Skeletal muscle satellite cell (primary cell): ENCODE results near the gene CD7.

ENCODE experiments used
- H3K27me3 ChIP-seq: 2 replicates; pipeline ENCODE4 v1.7.0; 2013; ENCODE audit warnings: low read length; ENCODE audit not compliant: control insufficient read depth, insufficient read depth
- H3K36me3 ChIP-seq: 2 replicates; pipeline ENCODE4 v1.7.0; 2013; ENCODE audit warnings: mild to moderate bottlenecking, control low read depth, low read length; ENCODE audit not compliant: insufficient read depth
- H3K4me1 ChIP-seq: 2 replicates; pipeline ENCODE4 v1.7.0; 2013; ENCODE audit warnings: low read length; ENCODE audit not compliant: control insufficient read depth, insufficient read depth
- H3K4me2 ChIP-seq: 2 replicates; pipeline ENCODE4 v1.7.0; 2013; ENCODE audit warnings: mild to moderate bottlenecking, low read length
- H3K4me3 ChIP-seq: 2 replicates; pipeline ENCODE4 v1.7.0; 2013; ENCODE audit warnings: low read length
- H3K9ac ChIP-seq: 2 replicates; pipeline ENCODE4 v1.7.0; 2013; ENCODE audit warnings: mild to moderate bottlenecking, low read depth, low read length, moderate library complexity
- H3K9me3 ChIP-seq: replicated peaks from 2 replicates; pipeline ENCODE4 v1.7.0; 2013; ENCODE audit warnings: mild to moderate bottlenecking, control low read depth, low read length

CD7 gene

DNA sequence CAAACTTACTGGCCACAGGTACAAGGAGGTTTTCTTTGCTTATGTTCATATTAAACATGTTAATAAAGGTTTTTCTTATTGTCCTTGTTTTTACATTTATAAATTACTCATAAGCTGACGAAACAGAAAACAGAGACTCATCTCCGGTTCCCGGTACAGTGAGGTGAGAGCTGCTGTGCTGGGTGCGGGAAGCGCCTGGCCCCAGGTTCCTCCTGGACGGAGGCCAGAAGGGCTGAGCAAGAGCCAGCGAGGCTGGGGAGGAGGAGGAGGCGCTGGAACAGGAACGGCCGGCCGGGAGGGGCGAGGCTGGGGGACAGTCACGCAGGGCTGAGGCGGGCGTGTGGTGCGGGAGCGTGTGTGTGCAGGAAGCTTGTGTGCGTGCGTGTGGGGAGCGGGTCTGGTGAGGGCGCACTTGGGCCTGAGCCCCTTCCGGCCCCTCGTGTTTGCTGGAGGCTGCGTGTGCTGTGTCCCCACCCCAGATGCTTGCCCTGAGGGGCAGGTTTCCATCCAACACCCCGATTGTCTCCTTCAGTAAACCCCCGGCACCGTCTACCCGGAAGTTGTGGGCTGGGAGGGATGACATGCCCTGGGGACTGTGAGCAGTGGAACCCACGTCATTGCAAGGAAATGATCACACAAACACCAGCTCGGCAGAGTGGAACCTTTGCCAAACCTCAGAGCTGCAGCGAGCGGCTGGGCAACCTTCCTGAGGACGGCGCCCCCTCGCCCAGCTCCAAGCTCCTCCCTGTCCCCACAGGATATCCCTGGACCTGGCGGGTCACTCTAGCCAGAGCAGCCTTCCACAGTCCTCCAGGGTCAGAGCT, 19.5 kb downstream of the CD7 start:
- no peaks in the 10 kb centered on the region for H3K27me3 ChIP-seq
- H3K4me2 ChIP-seq, result peak overlapping the region; percentile 87
- no peaks in the 10 kb centered on the region for H3K9me3 ChIP-seq
- no peaks in the 10 kb centered on the region for H3K36me3 ChIP-seq
- peaks cover 57% of the 10 kb centered on the region for H3K4me1 ChIP-seq
- H3K4me3 ChIP-seq, result peak overlapping the region; percentile 67
- H3K9ac ChIP-seq, result peak overlapping the region; percentile 82

DNA sequence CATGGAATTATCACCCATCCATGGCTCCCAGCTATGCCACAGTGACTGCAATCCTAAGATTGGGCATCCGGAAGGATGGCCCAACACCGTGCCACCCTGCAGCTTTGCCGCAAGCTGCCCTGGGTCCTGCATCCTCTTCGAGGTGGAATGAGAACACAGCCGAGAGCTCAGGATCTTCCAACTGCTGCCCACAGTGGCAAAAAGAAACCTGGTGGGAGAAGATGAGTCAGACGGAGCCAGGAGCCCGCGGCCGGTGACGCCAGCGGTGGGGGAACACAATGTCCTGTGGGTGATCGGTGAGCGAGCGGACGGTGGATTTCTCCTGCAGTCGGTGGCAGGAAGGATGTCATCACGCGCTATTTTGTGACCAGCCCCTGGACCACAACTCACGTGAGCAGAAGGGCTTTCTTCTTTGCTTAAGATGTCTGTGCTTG, 20.1 kb downstream of the CD7 start:
- peaks cover 59% of the 10 kb centered on the region for H3K4me1 ChIP-seq
- H3K9me3 ChIP-seq, result no peaks in the 10 kb centered on the region
- no peaks in the 10 kb centered on the region for H3K27me3 ChIP-seq
- H3K4me2 ChIP-seq, result peak overlapping the region; percentile 87
- H3K9ac ChIP-seq, result peak overlapping the region; percentile 82
- no peaks in the 10 kb centered on the region for H3K36me3 ChIP-seq
- H3K4me3 ChIP-seq, result peak overlapping the region; percentile 67

DNA sequence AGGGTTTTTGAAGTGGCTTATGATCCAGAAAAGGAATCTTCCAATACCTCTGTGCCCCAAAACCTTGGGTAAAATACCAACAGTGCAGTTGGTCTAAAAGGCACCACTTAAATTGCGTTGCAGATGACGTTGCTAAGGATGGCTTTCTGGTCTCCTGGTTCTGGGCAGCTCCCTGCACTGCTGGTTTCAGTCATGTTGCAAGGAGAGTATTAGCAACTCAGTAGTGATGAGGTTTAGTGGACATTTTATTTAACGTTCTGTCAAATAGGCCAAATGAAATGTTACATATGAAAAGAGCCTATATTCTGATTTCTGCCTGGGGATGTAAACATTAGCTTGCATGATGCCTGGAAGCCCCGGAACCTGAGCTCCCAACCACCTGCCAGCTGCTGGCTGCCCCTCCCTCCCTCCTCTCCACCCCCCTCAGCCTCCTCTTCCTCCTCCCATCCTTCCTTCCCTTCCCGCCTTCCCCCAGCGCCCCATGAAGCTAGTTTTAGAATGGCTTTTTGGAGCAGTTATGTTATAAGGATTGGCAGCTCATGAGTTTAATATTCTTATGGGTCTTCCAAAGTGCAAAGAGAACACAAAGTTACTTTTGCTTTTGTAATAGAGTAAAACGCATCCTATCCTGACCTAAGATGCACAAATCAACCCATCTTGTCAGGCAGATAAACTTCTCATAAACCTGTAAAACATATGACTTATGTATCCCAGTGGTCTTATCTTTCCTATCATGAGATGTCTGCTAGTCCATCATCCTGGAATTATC, 20.7 kb downstream of the CD7 start:
- Histone ChIP-seq H3K4me1 (peaks cover 64% of the 10 kb centered on the region), H3K4me3 (peak overlapping the region; percentile 67), H3K4me2 (peak overlapping the region; percentile 87), H3K9ac (peak overlapping the region; percentile 82), H3K9me3 (no peaks in the 10 kb centered on the region), H3K27me3 (no peaks in the 10 kb centered on the region), H3K36me3 (no peaks in the 10 kb centered on the region)

DNA sequence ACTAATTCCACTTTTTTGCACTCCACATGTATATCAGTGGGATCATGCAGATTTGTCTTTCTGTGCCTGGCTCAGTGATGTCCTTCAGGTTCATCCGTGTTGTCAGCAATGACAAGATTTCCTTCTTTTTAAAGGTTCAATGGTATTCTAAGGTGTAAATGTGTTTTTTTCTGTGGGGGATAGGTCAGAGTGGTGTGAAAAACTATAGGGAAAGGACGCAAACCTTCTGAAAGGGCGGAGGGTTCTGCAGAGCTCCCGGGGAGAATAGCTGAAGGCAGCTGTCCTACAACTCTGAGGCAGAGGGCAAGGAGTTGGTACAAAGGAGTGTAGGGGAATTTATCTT, 22.0 kb downstream of the CD7 start:
- Histone ChIP-seq H3K4me2 (no peak overlapping the region), H3K36me3 (no peaks in the 10 kb centered on the region), H3K4me1 (peaks cover 57% of the 10 kb centered on the region), H3K9me3 (no peaks in the 10 kb centered on the region), H3K27me3 (no peaks in the 10 kb centered on the region), H3K9ac (no peak overlapping the region), H3K4me3 (no peak overlapping the region)

DNA sequence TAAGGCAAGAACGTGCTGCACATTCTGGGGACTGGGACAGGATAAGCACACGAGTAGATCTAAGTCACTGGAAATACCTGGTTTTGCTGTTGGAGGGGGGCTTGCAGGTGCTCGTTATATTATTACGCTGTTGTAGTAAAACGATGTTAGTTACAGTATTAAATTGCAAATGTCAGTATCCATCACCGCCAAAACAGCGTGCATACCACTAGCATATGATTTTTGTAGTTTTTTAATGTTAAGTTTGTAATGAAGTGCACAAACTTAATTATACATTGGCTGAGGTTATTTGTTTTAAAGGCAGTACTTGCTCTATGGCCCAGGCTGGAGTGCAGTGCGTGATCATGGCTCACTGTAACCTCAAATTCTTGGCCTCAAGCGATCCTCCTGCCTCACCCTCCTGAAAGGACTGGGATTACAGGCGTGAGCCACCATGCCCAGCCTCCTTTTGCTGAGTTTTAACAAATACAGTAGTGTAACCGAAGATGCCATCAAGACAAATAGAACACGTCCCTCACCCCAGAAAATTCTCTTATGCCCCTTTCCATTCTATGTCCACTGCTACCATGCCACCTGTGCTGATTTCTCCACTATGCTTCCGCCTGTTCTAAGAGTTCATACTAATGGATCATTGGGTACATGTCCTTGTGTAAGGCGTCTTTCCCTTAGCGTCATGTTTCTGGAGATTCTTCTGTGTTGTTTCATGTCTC, 23.2 kb downstream of the CD7 start:
- Histone ChIP-seq H3K4me1 (peaks cover 51% of the 10 kb centered on the region), H3K36me3 (no peaks in the 10 kb centered on the region), H3K9ac (peak overlapping the region; percentile 77), H3K4me3 (peak overlapping the region; percentile 62), H3K9me3 (no peaks in the 10 kb centered on the region), H3K27me3 (no peaks in the 10 kb centered on the region), H3K4me2 (peak overlapping the region; percentile 78)

DNA sequence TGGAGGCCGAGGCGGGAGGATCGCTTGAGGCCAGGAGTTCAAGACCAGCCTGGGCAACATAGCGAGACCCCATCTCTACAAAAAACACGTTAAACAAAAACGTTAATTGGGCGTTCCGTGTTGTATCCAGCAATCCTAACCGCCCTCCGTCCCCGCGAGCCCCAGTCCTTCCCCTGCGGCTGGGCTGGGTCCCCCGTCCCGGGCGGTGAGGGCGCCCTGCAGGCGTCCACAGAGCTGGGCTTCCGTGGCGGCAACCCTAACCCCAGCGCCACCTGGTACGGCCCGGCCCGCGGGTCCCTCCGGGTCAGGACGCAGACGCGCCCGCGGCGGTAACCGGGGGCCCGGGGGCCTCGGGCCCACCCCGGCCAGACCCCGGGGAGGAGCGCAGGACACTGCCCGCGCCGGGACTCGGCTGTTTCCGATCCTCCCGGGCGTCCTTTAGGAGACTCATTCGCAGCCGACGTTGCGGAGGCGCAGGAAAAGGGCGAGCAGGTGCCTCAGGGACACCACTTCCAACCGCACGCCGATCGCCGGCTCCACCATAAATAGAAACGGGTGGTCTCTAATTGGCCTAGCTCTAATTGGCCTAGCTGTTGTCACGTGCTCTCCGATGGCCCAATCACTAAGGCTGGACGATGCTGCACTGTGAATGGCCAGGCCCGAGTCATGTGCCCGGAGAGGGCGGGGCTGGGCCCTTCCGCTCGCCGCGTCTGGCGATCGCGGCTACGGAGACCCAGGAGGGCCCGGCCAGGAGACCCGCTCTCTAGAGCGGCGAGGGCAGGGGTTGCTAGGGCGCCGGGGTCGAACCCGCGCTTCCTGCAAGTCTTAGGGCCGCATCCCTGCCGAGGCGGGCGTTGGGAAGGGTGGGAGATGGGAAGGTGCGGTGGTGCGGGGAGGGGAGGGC, 24.9 kb downstream of the CD7 start:
- peak overlapping the region; percentile 86 for H3K4me3 ChIP-seq
- H3K36me3 ChIP-seq, result no peaks in the 10 kb centered on the region
- H3K9ac ChIP-seq, result peak overlapping the region; percentile 91
- H3K9me3 ChIP-seq, result no peaks in the 10 kb centered on the region
- H3K27me3 ChIP-seq, result no peaks in the 10 kb centered on the region
- H3K4me2 ChIP-seq, result peak overlapping the region; percentile 95
- H3K4me1 ChIP-seq, result peaks cover 52% of the 10 kb centered on the region

DNA sequence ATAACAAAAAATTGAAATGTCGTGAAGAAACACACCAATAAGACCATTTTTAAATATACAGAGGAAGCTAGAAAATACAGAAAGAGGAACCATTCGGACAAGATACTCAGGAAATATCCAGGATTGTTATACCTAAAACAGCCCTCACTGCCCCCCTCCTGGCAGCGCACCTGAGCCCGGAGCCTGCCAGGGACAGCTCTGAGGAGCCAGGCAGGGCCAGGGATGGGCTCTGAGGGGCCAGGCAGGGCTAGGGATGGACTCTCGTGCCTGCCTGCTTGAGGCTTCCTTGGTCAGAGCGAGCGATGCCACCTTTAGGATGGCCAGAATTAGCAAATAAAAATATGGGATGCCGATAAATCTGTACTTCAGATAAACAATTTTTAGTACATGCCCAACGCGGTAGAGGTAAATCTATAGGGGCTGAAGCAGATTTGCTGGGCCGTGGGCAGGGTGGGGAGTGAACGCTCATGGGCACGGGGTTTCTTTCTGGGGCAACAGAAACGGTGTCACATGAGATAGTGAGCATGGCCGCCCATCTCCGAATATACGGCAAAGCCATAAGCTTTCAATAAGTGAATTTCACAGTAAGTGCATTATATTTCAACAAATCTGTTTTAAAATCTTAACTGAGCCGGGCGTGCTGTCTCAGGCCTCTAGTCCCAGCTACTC, 25.7 kb downstream of the CD7 start:
- Histone ChIP-seq H3K4me1 (peaks cover 52% of the 10 kb centered on the region), H3K4me2 (peak overlapping the region; percentile 95), H3K36me3 (no peaks in the 10 kb centered on the region), H3K9me3 (no peaks in the 10 kb centered on the region), H3K27me3 (no peaks in the 10 kb centered on the region), H3K9ac (peak overlapping the region; percentile 91), H3K4me3 (peak overlapping the region; percentile 86)

DNA sequence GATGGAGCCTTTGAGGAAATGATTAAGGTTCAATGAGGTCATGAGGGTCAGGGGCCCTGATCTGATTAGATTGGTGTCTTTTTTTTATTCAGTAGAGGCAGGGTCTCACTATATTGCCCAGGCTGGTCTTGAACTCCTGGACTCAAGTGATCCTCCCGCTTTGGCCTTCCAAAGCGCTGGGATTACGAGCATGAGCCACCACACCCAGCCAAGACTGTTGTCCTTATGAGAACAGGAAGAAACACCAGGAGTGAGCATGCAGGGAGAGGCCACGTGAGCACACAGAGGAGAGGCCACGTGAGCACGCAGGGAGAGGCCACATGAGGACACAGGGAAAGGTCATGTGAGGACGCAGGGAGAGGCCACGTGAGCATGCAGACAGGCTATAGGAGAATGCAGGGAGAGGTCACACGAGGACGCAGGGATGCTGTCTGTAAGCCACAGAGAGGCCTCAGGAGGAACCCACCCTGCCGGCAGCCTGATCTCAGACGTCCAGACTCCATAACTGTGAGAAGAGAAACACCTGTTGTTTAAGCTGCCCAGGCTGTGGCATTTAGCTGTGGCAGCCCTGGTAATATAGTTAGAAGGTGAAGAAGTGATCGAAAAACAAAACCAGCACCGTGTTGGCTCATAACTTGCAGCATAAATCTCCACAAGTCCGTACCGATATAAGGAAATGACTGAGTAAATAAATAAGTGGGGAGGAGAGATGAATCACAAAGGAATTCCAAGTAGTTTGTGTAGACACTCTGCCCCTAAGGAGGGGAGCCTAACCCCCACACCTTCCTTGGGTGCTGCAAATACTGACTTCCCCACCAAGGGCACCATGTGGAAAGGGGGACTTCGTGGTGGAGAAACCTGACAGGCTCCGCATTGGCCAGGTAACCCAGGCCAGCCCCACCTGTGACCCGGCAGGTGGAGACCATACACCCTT, 29.3 kb downstream of the CD7 start:
- H3K4me2 ChIP-seq, result peak overlapping the region; percentile 54
- peak overlapping the region; percentile 33 for H3K4me3 ChIP-seq
- no peaks in the 10 kb centered on the region for H3K27me3 ChIP-seq
- H3K36me3 ChIP-seq, result no peaks in the 10 kb centered on the region
- peak overlapping the region; percentile 56 for H3K9ac ChIP-seq
- H3K9me3 ChIP-seq, result no peaks in the 10 kb centered on the region
- H3K4me1 ChIP-seq, result peaks cover 42% of the 10 kb centered on the region

DNA sequence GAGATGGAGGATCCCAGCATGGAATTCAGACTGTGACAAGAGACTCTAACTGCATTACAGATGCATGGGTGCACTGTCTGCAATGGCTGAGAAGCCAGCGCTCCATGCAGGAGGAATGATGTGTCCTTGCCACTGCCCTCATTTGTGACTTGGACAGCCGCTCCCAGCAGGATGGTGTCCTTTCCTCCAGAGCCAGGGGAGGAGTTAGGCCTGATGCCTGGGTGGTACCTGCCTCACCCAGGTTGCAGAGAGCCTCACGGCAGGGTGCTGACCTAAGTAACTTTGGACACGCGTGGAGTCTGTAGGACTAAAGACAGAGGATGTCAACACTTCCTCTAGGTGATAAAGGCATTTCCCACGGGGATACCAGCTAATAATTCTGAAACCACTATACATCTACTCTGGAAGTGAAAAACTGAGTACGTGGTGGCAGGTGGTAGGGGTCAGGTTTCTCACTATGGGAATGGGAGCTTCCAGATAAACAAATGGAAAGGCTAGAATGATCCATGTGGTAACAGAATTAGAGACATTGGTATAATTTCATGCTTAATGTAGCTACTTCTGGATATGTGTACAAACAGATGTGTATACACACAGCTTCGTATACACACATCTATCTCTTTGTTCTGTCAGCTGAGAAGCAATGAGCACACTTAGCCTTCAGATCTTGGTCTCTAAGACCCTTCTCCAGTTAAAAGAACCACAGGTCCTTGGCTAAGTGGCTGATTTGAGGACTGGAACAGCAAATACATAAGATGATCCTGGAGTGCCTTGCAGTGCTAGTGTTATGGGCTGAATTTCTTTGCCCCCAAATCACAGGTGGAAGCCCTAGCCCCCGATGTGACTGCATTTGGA, 30.2 kb downstream of the CD7 start:
- peak overlapping the region; percentile 54 for H3K4me2 ChIP-seq
- H3K9me3 ChIP-seq, result no peaks in the 10 kb centered on the region
- H3K27me3 ChIP-seq, result no peaks in the 10 kb centered on the region
- no peaks in the 10 kb centered on the region for H3K36me3 ChIP-seq
- H3K9ac ChIP-seq, result peak overlapping the region; percentile 56
- peaks cover 49% of the 10 kb centered on the region for H3K4me1 ChIP-seq
- H3K4me3 ChIP-seq, result peak overlapping the region; percentile 33
